ENCODE results near the gene TTC28. TPM values are rescaled to one million over a fixed set of nuclear protein-coding genes. Genes with fewer than 3 reads are reported as not detected.
A peak's percentile ranks its signal among the peaks of the same experiment; 100 is the strongest.

TTC28 gene
- total RNA-seq, 4 donors from 2014 or later, result 35.6 to 42.6 (median 36.9) TPM

- TF ChIP-seq EP300 (IDR thresholded peaks at IDR 0.05), result no peak
- TF ChIP-seq CTCF (IDR thresholded peaks at IDR 0.05), result no peak
- TF ChIP-seq POLR2AphosphoS5 (IDR thresholded peaks at IDR 0.05), result no peak
- no peak for TF ChIP-seq POLR2A (IDR thresholded peaks at IDR 0.05; ENCODE audit: low read depth)
- WGBS, result 93% methylated on average over 2 of the region's 5 CpGs
- Histone ChIP-seq H3K36me3 (peaks cover 0 to 3% (median 0%) of the 10 kb centered on the region in 4 donors), H3K4me3 (no peak overlapping the region), H3K9me3 (no peaks in the 10 kb centered on the region), H3K4me1 (peaks cover 31 to 37% (median 33%) of the 10 kb centered on the region in 4 donors), H3K27me3 (no peaks in the 10 kb centered on the region), H3K27ac (replicated peaks in 1 of 4) (no peak overlapping the region)
- no peak for DNase-seq (ENCODE audit: extremely low spot score)
- intact Hi-C loops (cut with DNase I), result loop anchor here (10.0 kb wide), 2 partner anchors 422 to 802 kb away; no protein-coding TSS in a partner anchor
Measured at GRCh38 chr22:28023036-28023435, 656.6 kb downstream of the TTC28 start.

GRCh38 chr22:28021998-28022660 is 657.5 kb downstream of the TTC28 start:
- Histone ChIP-seq H3K36me3 (peaks cover 0 to 3% (median 0%) of the 10 kb centered on the region in 4 donors), H3K4me1 (peaks cover 22 to 28% (median 24%) of the 10 kb centered on the region in 4 donors), H3K27ac (replicated peaks in 1 of 4) (no peak overlapping the region), H3K27me3 (no peaks in the 10 kb centered on the region), H3K9me3 (no peaks in the 10 kb centered on the region), H3K4me3 (no peak overlapping the region)
- intact Hi-C loops (cut with DNase I), result loop anchor here (2.0 to 10.0 kb wide), 3 partner anchors 423 to 803 kb away; no protein-coding TSS in a partner anchor
- WGBS, result 92% methylated on average over 7 of the region's 7 CpGs
- TF ChIP-seq POLR2A (IDR thresholded peaks at IDR 0.05; ENCODE audit: low read depth) (no peak), CTCF (IDR thresholded peaks at IDR 0.05) (no peak), POLR2AphosphoS5 (IDR thresholded peaks at IDR 0.05) (no peak), EP300 (IDR thresholded peaks at IDR 0.05) (no peak)
- no peak for DNase-seq (ENCODE audit: extremely low spot score)

GRCh38 chr22:28021116-28021997 is 658.3 kb downstream of the TTC28 start:
- no peak for TF ChIP-seq POLR2AphosphoS5 (IDR thresholded peaks at IDR 0.05)
- TF ChIP-seq POLR2A (IDR thresholded peaks at IDR 0.05; ENCODE audit: low read depth), result no peak
- no peak for TF ChIP-seq EP300 (IDR thresholded peaks at IDR 0.05)
- no peak for TF ChIP-seq CTCF (IDR thresholded peaks at IDR 0.05)
- Histone ChIP-seq H3K4me3 (no peak overlapping the region), H3K27me3 (no peaks in the 10 kb centered on the region), H3K9me3 (no peaks in the 10 kb centered on the region), H3K36me3 (peaks cover 0 to 3% (median 0%) of the 10 kb centered on the region in 4 donors), H3K27ac (replicated peaks in 1 of 4) (peak overlapping the region in 2 of 4 donors; percentile 55 to 62), H3K4me1 (peaks cover 21 to 26% (median 23%) of the 10 kb centered on the region in 4 donors)
- DNase-seq (ENCODE audit: extremely low spot score), result no peak
- intact Hi-C loops (cut with DNase I), result loop anchor here (2.0 to 10.0 kb wide), 3 partner anchors 423 to 803 kb away; no protein-coding TSS in a partner anchor
- 83% methylated on average over 15 of the region's 15 CpGs for WGBS

- intact Hi-C loops (cut with DNase I), result loop anchor here (2.0 to 10.0 kb wide), 3 partner anchors 425 to 805 kb away; no protein-coding TSS in a partner anchor
- no peaks in the 10 kb centered on the region for H3K36me3 ChIP-seq
- TF ChIP-seq CTCF (IDR thresholded peaks at IDR 0.05) (peak; percentile 93 to 99 (median 98)), EP300 (IDR thresholded peaks at IDR 0.05) (no peak), POLR2AphosphoS5 (IDR thresholded peaks at IDR 0.05) (peak in 1 of 2 donors; percentile 20), POLR2A (IDR thresholded peaks at IDR 0.05; ENCODE audit: low read depth) (no peak)
- 53% methylated on average over 10 of the region's 20 CpGs for WGBS
- peak overlapping the region in 2 of 4 donors; percentile 55 to 62 for H3K27ac ChIP-seq (replicated peaks in 1 of 4)
- H3K4me3 ChIP-seq, result peak overlapping the region in 2 of 4 donors; percentile 34 to 37
- H3K4me1 ChIP-seq, result peaks cover 19 to 34% (median 22%) of the 10 kb centered on the region in 4 donors
- no peaks in the 10 kb centered on the region for H3K27me3 ChIP-seq
- H3K9me3 ChIP-seq, result no peaks in the 10 kb centered on the region
- no peak for DNase-seq (ENCODE audit: extremely low spot score)
Measured at GRCh38 chr22:28019881-28020861, 659.5 kb downstream of the TTC28 start.

All from esophagus muscularis mucosa (tissue), 4 donors.